Measurements from ENCODE around the gene ACOT11.
A peak's percentile ranks its signal among the peaks of the same experiment; 100 is the strongest.
"Not testable (repeated sequence)": the region's sequence is repeated elsewhere in the genome, so short reads cannot be mapped to it uniquely, and the experiment has no call there.

ACOT11 gene

DNA sequence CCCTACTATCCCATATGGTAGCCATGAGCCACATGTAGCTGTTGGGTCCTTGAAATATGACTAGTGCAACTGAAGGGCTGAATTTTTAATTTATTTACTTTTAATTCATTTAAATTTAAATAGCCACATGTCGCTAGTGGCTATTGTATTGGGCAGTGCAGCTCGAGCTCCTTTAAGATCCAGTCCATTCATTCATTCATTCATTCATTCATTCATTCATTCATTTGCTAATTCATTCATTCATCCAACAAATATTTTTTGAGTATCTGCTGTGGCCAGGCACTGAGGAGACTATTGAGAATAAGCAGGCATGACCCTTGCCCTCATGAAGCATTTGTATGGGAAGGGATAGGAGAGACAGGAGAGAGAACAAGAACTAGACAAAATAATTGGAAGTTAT, 29.5 kb upstream of the ACOT11 start:
- no peak overlapping the region for H3K4me3 ChIP-seq (ENCODE audit: low read length)

DNA sequence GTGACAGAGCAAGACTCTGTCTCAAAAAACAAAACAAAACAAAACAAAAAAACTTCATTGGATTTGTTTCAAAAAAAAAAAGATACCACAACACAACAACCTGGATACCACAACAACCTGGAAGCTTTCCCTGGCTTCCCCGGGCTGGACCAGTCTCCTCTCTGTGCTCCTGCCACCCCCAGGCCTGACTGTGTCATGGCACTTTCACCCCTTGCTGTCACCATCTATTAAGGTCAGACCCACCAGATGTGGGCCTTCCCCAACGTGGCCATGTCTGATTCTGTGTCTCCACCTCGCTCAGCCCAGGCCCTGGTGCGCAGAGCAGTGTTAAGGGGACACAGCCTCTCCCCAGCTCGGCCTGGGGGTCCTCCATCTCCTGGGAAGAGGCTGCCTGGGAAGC, 28.3 kb upstream of the ACOT11 start:
- no peak for TF ChIP-seq ZNF274 (IDR thresholded peaks at IDR 0.05; ENCODE audit: low read depth, low read length)

More for the DNA sequence above, 29.5 kb upstream of the ACOT11 start:
- no peak for TF ChIP-seq ZNF274 (IDR thresholded peaks at IDR 0.05; ENCODE audit: low read depth, low read length)

DNA sequence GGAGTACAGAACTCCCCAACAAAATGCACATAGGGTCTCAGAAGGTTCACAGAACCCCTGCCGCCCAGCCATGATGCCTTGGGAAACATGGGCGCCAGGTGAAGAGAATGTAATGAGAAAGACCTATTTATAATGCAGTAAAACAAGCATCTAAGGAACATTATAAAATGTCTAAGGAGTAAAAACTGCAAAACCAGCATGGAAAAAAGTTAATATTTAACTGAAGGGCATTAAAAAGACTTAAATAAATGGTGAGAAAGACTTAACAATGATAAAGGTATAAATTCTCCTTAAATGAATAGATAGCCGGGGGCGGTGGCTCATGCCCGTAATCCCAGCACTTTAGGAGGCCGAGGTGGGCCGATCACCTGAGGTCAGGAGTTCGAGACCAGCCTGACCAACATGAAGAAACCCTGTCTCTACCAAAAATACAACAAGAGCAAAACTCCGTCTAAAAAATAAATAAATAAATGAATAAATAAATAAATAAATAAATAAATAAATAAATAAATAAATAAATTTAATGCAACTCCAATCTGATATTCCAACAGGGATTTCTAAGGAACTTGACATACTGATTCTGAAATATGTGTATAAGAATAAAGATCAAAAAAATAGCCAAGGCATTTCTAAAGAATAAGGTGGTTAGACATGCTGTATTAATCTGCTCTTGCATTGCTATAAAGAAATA, 27.3 kb upstream of the ACOT11 start:
- no peak overlapping the region for H3K4me3 ChIP-seq (ENCODE audit: low read length)
- TF ChIP-seq ZNF274 (IDR thresholded peaks at IDR 0.05; ENCODE audit: low read depth, low read length) = no peak

More for the DNA sequence above, 28.3 kb upstream of the ACOT11 start:
- no peak overlapping the region for H3K4me3 ChIP-seq (ENCODE audit: low read length)

DNA sequence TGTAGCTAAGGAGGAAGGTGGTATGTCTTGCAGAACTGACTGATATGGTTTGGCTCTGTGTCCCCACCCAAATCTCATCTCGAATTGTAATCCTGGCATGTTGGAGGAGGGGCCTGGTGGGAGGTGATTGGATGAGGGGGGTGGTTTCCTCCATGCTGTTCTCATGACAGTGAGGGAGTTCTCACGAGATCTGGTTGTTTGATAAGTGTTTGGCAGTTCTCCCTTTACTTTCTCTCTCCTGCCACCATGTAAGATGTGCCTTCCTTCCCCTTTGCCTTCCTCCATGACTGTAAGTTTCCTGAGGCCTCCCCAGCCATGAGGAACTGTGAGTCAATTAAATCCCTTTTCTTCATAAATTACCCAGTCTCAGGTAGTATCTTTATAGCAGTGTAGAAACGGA, 21.5 kb upstream of the ACOT11 start:
- not testable (repeated sequence) for H3K4me3 ChIP-seq (ENCODE audit: low read length)

DNA sequence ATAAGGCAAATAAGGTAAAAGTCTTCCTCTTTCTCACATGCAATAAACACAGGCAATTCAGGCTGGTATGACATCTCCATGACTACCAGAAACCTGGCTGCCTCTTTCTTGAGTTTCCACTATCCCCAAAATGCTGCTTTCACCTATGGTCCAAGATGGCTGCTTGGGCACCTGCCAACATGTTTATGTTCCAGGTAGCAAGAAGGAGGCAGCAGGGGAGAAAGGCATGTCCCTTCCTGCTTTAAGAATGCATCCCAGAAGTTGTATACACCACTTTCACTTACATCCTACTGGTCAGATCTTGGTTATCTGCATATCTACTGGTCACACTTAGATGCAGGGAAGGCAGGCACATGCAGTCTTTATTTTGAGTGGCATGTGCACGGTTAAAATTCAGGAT, 19.4 kb upstream of the ACOT11 start:
- H3K4me3 ChIP-seq (ENCODE audit: low read length) = no peak overlapping the region

DNA sequence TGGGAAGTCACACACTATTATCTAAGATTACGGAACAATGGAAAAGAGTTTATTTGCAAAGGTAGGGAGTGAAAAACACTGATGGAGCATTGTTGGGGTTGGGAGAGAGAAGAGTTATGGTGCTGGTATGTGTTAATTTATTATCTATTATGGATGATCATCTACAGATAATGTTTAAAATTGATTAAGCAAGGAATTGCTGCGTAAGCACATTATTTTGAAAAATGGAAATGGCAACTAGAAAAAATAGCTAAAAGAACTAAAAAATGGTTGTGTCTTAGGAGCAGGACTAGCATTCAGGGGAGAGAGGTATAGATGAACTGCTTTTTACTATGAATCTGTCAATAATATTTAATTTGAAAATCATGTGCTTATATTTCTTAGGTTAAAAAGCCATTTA, 16.0 kb upstream of the ACOT11 start:
- no peak for TF ChIP-seq ZNF274 (IDR thresholded peaks at IDR 0.05; ENCODE audit: low read depth, low read length)
- H3K4me3 ChIP-seq (ENCODE audit: low read length) = no peak overlapping the region

More for the DNA sequence above, 19.4 kb upstream of the ACOT11 start:
- no peak for TF ChIP-seq ZNF274 (IDR thresholded peaks at IDR 0.05; ENCODE audit: low read depth, low read length)

DNA sequence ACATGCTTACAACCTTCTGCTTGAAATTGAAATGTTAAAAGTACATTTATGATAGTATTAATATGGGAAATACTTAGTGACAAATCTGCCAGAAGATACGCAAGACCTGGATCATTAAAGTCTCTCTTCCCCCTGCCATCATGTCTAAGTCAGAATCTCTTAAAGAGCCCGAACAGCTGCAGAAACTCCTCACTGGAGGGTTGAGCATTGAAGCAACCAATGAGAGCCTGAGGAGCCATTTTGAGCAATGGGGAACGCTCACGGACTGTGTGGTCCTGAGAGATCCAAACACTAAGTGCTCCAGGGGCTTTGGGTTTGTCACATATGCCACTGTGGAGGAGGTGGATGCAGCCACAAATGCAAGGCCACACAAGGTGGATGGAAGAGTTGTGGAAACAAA, 11.4 kb upstream of the ACOT11 start:
- H3K4me3 ChIP-seq (ENCODE audit: low read length) = not testable (repeated sequence)

DNA sequence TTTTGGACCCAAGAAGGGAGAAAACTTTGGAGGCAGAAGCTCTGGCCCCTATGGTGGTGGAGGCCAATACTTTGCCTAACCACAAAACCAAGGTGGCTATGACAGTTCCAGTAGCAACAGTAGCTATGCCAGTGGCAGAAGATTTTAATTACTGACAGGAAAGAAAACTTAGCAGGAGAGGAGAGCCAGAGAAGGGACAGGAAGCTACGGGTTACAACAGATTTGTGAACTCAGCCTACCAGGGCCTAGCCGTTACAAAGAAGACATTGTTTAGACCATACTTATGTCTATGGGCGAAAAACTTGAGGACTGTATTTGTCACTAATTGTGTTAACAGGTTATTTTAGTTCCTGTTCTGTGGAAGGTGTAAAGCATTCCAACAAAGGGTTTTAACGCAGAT, 10.4 kb upstream of the ACOT11 start:
- no peak for TF ChIP-seq ZNF274 (IDR thresholded peaks at IDR 0.05; ENCODE audit: low read depth, low read length)
- no peak overlapping the region for H3K4me3 ChIP-seq (ENCODE audit: low read length)

DNA sequence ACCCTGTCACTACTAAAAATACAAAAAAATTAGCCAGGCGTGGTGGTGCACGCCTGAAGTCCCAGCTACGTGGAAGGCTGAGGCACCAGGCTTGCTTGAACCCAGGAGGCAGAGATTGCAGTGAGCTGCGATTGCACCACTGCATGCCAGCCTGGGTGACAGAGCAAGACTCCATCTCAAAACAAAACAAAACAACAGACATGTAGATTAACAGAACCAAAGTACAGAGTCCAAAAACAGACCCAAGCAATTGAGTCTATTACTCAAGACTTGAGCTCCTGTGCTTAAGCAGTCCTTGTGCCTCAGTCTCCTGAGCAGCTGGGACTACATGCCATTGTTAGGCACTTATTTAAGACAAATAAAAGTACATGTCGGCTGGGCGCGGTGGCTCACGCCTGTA, 9.5 kb upstream of the ACOT11 start:
- no peak for TF ChIP-seq ZNF274 (IDR thresholded peaks at IDR 0.05; ENCODE audit: low read depth, low read length)

DNA sequence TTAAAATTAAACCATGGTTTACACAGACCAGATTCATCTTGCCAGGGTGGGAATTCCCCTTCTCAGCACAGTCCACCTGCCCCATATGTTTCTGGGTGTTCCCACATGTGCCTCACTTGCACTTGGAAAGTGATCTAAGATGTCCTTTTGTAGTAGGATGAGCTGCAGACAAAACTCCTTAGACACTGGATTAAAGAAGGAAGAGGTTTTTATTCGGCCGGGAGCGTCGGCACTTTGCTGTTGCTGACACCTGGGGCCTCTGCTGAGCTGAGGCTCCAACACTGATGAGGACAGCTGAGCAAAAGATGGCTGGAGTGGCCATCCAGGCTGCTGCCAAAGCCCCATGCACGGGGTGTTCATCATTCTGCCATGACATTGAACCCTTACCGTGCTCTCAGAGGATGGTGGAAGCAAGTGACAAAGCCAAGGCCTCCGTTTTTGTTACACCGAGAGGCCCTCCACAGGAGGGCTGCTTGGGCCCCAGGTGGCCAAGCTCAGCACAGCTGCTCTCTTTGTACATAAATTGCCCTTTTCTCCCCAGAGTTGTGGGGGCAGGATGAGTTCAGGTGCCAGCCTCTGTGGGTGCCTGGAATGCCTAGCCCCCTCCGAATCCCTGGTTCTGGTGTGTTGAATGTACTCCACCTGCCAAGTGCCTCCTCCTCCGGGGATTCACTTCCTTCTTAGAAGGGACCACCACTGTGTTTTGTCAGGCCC, 7.3 kb upstream of the ACOT11 start:
- TF ChIP-seq ZNF274 (IDR thresholded peaks at IDR 0.05; ENCODE audit: low read depth, low read length) = no peak
- no peak overlapping the region for H3K4me3 ChIP-seq (ENCODE audit: low read length)

More for the DNA sequence above, 9.5 kb upstream of the ACOT11 start:
- H3K4me3 ChIP-seq (ENCODE audit: low read length) = no peak overlapping the region

DNA sequence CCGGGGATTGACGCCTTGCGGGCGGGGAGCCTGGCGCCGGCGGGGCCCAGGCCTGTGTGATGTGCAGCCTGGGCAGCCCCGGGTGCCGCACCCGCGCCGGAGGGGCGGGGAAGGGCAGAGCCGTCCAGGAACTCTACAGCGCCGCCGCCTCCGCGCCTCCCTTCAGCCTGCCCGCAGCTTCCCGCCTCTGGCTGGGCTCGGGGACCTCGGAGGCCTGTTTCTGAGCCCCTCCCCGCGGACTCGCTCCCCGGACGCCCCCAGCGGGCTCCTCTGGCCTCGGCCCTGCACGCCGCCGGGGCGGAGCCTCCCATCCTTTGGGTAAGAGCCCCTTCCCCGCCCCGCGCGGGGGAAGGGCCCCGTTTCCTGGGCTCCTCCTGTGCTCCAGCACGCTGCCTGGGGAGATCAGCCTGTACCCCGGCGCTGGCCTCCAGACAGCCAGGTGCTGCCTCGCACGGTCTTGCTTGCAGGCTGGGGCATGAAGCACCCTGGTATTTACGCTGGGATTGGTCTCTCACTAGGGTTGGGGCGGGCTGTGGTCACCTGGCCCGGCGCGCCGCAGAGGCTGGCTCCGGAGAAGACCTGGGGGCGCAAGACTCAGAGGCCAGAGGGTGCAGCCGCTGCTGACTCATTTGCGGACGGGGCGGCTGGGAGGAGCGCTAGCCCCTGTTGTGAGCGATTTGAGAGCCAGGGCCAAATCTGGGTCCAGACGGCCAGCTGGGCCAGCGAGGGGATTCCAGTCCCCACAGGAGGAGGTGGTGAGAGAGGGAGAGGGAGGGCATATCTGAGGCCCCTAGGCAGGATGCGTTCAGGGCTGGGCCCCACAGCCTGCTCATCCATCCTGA, 5.7 kb upstream of the ACOT11 start:
- no peak for TF ChIP-seq ZNF274 (IDR thresholded peaks at IDR 0.05; ENCODE audit: low read depth, low read length)
- peak overlapping the region; percentile 43; the same call in 1 of the 2 replicates for H3K4me3 ChIP-seq (ENCODE audit: low read length)

DNA sequence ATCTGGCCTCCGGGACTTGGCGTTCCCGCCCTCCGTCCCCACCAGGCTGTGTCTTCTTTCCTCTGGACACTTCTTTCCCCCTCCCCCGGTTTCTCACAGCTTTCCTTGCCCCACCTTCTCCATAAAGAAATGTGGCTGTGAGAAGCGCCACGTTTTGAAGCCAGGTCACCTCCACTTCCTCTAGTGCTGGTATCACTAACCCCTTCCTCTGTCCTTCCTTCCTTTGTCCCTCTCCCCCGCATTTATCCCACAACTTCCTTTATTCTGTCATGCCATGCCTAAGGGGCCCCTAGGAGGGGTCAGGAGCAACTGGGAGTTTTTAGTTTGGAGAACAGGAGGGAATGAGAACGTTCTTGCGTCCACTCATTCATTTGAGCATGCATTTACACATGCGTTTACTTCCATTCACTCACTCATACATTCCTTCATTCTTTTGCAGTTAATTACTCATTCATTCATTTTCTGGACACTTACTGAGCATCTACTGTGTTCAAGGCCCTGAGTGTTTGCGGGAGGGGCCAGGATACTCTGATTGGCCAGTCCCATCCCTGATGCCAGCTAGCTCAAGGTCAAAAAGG, 5.0 kb upstream of the ACOT11 start:
- no peak overlapping the region for H3K4me3 ChIP-seq (ENCODE audit: low read length)
- no peak for TF ChIP-seq ZNF274 (IDR thresholded peaks at IDR 0.05; ENCODE audit: low read depth, low read length)

DNA sequence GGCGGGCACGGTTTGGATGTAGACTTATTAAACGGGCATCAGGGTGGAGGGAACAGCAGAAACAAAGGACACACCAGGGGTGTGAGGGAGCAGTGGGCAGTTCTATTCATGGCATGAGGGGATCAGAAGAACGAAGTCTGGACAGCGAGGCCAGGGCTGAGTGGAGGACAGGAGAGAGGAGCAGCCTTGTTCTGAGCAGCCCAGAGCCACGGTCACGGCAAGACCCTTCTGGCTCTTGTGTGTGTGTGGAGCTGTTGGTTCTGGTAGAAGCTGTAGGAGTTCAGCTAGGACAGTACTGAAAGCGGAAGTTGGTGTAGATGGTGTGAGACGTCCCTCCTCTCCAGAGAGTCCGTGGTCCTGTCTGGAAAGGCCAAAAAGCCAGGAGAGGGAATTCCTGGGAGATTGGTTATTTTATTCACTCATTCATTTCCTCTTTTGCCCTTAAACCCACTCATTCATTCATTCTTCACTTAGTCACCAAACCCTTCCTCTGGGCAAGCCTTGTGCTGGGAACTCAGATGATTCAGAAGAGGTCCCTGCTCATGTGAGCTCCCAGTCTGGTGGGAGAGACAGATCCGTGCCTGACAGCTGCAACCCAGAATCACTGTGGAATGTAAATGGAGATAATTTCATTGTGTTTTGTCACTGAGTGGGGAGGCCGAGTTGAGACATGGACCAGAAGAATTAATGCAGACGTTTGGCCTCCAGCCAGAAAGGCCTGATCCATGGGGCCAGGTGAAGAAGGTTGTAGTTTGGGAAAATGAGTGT, 4.1 kb upstream of the ACOT11 start:
- TF ChIP-seq ZNF274 (IDR thresholded peaks at IDR 0.05; ENCODE audit: low read depth, low read length) = no peak
- H3K4me3 ChIP-seq (ENCODE audit: low read length) = no peak overlapping the region

All from GM08714 (cell line).